ENCODE data around the gene LOXL1. TPM values are rescaled to one million over a fixed set of nuclear protein-coding genes. Genes with fewer than 3 reads are reported as not detected.

Gene LOXL1
- total and polyA plus RNA-seq, 9 of the 15 experiments (the other 6 are each of a cell fraction or from before 2014, with no cell fraction given) = 0.14 TPM; not detected in 8

GRCh38 chr15:73950831-73951561 is 24.7 kb downstream of the LOXL1 start (continued):
- TF ChIP-seq, protein P1, sequence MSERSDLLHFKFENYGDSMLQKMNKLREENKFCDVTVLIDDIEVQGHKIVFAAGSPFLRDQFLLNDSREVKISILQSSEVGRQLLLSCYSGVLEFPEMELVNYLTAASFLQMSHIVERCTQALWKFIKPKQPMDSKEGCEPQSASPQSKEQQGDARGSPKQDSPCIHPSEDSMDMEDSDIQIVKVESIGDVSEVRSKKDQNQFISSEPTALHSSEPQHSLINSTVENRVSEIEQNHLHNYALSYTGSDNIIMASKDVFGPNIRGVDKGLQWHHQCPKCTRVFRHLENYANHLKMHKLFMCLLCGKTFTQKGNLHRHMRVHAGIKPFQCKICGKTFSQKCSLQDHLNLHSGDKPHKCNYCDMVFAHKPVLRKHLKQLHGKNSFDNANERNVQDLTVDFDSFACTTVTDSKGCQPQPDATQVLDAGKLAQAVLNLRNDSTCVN (CRISPR knock-in tag; IDR thresholded peaks at IDR 0.05) = no peak
- TF ChIP-seq FOXP4 (CRISPR knock-in tag; IDR thresholded peaks at IDR 0.05; ENCODE audit: borderline replicate concordance) = no peak
- TF ChIP-seq, protein P2, sequence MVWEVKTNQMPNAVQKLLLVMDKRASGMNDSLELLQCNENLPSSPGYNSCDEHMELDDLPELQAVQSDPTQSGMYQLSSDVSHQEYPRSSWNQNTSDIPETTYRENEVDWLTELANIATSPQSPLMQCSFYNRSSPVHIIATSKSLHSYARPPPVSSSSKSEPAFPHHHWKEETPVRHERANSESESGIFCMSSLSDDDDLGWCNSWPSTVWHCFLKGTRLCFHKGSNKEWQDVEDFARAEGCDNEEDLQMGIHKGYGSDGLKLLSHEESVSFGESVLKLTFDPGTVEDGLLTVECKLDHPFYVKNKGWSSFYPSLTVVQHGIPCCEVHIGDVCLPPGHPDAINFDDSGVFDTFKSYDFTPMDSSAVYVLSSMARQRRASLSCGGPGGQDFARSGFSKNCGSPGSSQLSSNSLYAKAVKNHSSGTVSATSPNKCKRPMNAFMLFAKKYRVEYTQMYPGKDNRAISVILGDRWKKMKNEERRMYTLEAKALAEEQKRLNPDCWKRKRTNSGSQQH (CRISPR knock-in tag; IDR thresholded peaks at IDR 0.05) = no peak
- no peak for TF ChIP-seq HMGN3 (IDR thresholded peaks at IDR 0.05; ENCODE audit: borderline replicate concordance, extremely low read depth, insufficient read length, low read depth, low read length)
- TF ChIP-seq, protein P3, sequence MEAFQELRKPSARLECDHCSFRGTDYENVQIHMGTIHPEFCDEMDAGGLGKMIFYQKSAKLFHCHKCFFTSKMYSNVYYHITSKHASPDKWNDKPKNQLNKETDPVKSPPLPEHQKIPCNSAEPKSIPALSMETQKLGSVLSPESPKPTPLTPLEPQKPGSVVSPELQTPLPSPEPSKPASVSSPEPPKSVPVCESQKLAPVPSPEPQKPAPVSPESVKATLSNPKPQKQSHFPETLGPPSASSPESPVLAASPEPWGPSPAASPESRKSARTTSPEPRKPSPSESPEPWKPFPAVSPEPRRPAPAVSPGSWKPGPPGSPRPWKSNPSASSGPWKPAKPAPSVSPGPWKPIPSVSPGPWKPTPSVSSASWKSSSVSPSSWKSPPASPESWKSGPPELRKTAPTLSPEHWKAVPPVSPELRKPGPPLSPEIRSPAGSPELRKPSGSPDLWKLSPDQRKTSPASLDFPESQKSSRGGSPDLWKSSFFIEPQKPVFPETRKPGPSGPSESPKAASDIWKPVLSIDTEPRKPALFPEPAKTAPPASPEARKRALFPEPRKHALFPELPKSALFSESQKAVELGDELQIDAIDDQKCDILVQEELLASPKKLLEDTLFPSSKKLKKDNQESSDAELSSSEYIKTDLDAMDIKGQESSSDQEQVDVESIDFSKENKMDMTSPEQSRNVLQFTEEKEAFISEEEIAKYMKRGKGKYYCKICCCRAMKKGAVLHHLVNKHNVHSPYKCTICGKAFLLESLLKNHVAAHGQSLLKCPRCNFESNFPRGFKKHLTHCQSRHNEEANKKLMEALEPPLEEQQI (IDR thresholded peaks at IDR 0.05) = no peak
- TF ChIP-seq, protein P4, sequence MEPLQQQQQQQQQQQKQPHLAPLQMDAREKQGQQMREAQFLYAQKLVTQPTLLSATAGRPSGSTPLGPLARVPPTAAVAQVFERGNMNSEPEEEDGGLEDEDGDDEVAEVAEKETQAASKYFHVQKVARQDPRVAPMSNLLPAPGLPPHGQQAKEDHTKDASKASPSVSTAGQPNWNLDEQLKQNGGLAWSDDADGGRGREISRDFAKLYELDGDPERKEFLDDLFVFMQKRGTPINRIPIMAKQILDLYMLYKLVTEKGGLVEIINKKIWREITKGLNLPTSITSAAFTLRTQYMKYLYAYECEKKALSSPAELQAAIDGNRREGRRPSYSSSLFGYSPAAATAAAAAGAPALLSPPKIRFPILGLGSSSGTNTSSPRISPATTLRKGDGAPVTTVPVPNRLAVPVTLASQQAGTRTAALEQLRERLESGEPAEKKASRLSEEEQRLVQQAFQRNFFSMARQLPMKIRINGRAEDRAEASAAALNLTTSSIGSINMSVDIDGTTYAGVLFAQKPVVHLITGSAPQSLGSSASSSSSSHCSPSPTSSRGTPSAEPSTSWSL (CRISPR knock-in tag; IDR thresholded peaks at IDR 0.05; ENCODE audit: borderline replicate concordance) = no peak
- TF ChIP-seq ARID2 (IDR thresholded peaks at IDR 0.05) = no peak
- TF ChIP-seq IRF9 (tag; IDR thresholded peaks at IDR 0.05) = no peak
- no peak for TF ChIP-seq CBX5 (IDR thresholded peaks at IDR 0.05; ENCODE audit: borderline replicate concordance, low read depth)
- no peak for TF ChIP-seq FUS (optimal IDR thresholded peaks at IDR 0.05; ENCODE audit: low read depth, low read length)
- no peak for TF ChIP-seq NFRKB (IDR thresholded peaks at IDR 0.05; ENCODE audit: low read depth)
- TF ChIP-seq CREBBP (IDR thresholded peaks at IDR 0.05; ENCODE audit: low read depth, low read length) = no peak

All from K562 (cell line).